H1 (cell line): ENCODE measurements around the gene KNDC1. TPM values are rescaled to one million over a fixed set of nuclear protein-coding genes. Genes with fewer than 3 reads are reported as not detected.

ENCODE experiments used
- CTCF ChIA-PET: fragments of 300-600 bp; sonication (Branson Sonifier 250); formaldehyde crosslinking; loops from one replicate; lab custom pipeline; 2021; ENCODE audit not compliant: partially characterized antibody; lab: Charles Lee
- POLR2A ChIA-PET: fragments of 300-600 bp; sonication (Branson Sonifier 250); formaldehyde crosslinking; loops from one replicate; lab custom pipeline; 2021; ENCODE audit warnings: inconsistent platforms; ENCODE audit not compliant: partially characterized antibody; lab: Charles Lee
- DNase-seq, 2 experiments: peaks; one replicate each; pipeline versions ENCODE4 v3.0.0 to v3.0.0-alpha.2; 2010 to 2022; ENCODE audit warnings: low spot score in 2 of 2, low read depth in 1 of 2, mixed read lengths in 1 of 2
- FAIRE-seq: peaks from 2 replicates; lab custom pipeline; 2011; peaks lifted over from hg19 to GRCh38; lab: Jason Lieb, UNC
- H2AFZ ChIP-seq: 2 replicates; pipeline ENCODE4 v1.8.1; 2012; ENCODE audit warnings: low read length, inconsistent platforms
- H2AK5ac ChIP-seq: 2 replicates; pipeline ENCODE4 v1.6.1; 2013; ENCODE audit warnings: low read depth, low read length
- H2BK120ac ChIP-seq: replicated peaks from 2 replicates; pipeline ENCODE3; 2013; ENCODE audit warnings: low read depth, low read length, inconsistent platforms
- H2BK12ac ChIP-seq: 2 replicates; pipeline ENCODE4 v1.6.1; 2013; ENCODE audit warnings: low read depth, low read length
- H2BK15ac ChIP-seq: 2 replicates; pipeline ENCODE4 v1.6.1; 2013; ENCODE audit warnings: low read length
- H2BK20ac ChIP-seq: 2 replicates; pipeline ENCODE4 v1.6.1; 2013; ENCODE audit warnings: low read length
- H2BK5ac ChIP-seq: 2 replicates; pipeline ENCODE4 v1.6.1; 2013; ENCODE audit warnings: low read depth, low read length
- H3K14ac ChIP-seq: 2 replicates; pipeline ENCODE4 v1.6.1; 2013; ENCODE audit warnings: inconsistent platforms; ENCODE audit not compliant: insufficient read length
- H3K18ac ChIP-seq: 2 replicates; pipeline ENCODE4 v1.6.1; 2013; ENCODE audit warnings: low read length; ENCODE audit errors: extremely low read depth
- H3K23ac ChIP-seq: 2 replicates; pipeline ENCODE4 v1.6.1; 2013; ENCODE audit warnings: inconsistent platforms; ENCODE audit not compliant: insufficient read length
- H3K23me2 ChIP-seq: 2 replicates; pipeline ENCODE4 v1.6.1; 2013; ENCODE audit warnings: low read depth, low read length
- H3K27ac ChIP-seq: 2 replicates; pipeline ENCODE4 v1.6.1; 2011; ENCODE audit warnings: low read depth, low read length, inconsistent platforms
- H3K27me3 ChIP-seq, 4 experiments: replicated peaks in 1 of 4; 1 replicate in 1 of 4; 2 replicates in 3 of 4; pipeline versions ENCODE4 v1.6.1 to v1.8.1; 2011 to 2013; ENCODE audit warnings: low read length in 3 of 4, mild to moderate bottlenecking in 3 of 4, inconsistent platforms in 2 of 4, mixed read lengths in 2 of 4, moderate library complexity in 1 of 4; ENCODE audit not compliant: control insufficient read depth in 3 of 4, insufficient read depth in 3 of 4; ENCODE audit errors: extremely low read depth in 1 of 4
- H3K36me3 ChIP-seq, 4 experiments: 2 replicates each; pipeline versions ENCODE4 v1.6.1 to v1.8.1; 2011 to 2013; ENCODE audit warnings: mild to moderate bottlenecking in 4 of 4, low read length in 3 of 4, moderate library complexity in 2 of 4, control low read depth in 1 of 4, inconsistent platforms in 1 of 4; ENCODE audit not compliant: insufficient read depth in 4 of 4, control insufficient read depth in 2 of 4
- H3K4ac ChIP-seq: replicated peaks from 2 replicates; pipeline ENCODE3; 2013; ENCODE audit warnings: low read length, low read depth, mixed read lengths, inconsistent platforms; ENCODE audit not compliant: insufficient read length
- H3K4me1 ChIP-seq, 4 experiments: replicated peaks in 1 of 4; 1 replicate in 1 of 4; 2 replicates in 3 of 4; pipeline versions ENCODE4 v1.6.1 to v1.8.1; 2011 to 2013; ENCODE audit warnings: low read length in 3 of 4, inconsistent platforms in 2 of 4, mixed read lengths in 1 of 4; ENCODE audit not compliant: insufficient read depth in 4 of 4, control insufficient read depth in 3 of 4
- H3K4me2 ChIP-seq, 2 experiments: 2 replicates each; pipeline versions ENCODE4 v1.6.1 to v1.8.1; 2011 to 2013; ENCODE audit warnings: low read depth in 2 of 2, low read length in 2 of 2, control low read depth in 1 of 2, inconsistent platforms in 1 of 2, mild to moderate bottlenecking in 1 of 2; ENCODE audit not compliant: insufficient read depth in 1 of 2
- H3K4me3 ChIP-seq, 4 experiments: fragments of 200-600, 300-600 bp in 1 of 4; sonication (generic), shearing (Covaris generic), sonication (Bioruptor Twin) in 1 of 4; 2 replicates each; pipeline versions ENCODE4 v1.5.1 to v1.8.1; 2011 to 2016; ENCODE audit warnings: low read length in 4 of 4, low read depth in 3 of 4, control low read depth in 2 of 4, inconsistent platforms in 2 of 4, mild to moderate bottlenecking in 2 of 4, mixed read lengths in 1 of 4, moderate library complexity in 1 of 4; ENCODE audit not compliant: insufficient read depth in 2 of 4; ENCODE audit errors: extremely low read depth in 1 of 4
- H3K56ac ChIP-seq: replicated peaks from 2 replicates; pipeline ENCODE3; 2013; ENCODE audit warnings: low read depth, mild to moderate bottlenecking, mixed read lengths, low read length, inconsistent platforms; ENCODE audit not compliant: insufficient read length
- H3K79me1 ChIP-seq: 2 replicates; pipeline ENCODE4 v1.6.1; 2013; ENCODE audit warnings: low read depth, low read length, control low read depth
- H3K79me2 ChIP-seq, 2 experiments: 2 replicates each; pipeline versions ENCODE4 v1.6.1 to v1.8.1; 2012 to 2013; ENCODE audit warnings: low read length in 2 of 2, mild to moderate bottlenecking in 2 of 2, inconsistent platforms in 1 of 2; ENCODE audit not compliant: insufficient read depth in 2 of 2, control insufficient read depth in 1 of 2
- H3K9ac ChIP-seq, 4 experiments: replicated peaks in 1 of 4; 1 replicate in 1 of 4; 2 replicates in 3 of 4; pipeline versions ENCODE4 v1.6.1 to v1.8.1; 2011 to 2013; ENCODE audit warnings: low read depth in 3 of 4, low read length in 3 of 4, control low read depth in 2 of 4, mild to moderate bottlenecking in 2 of 4, moderate library complexity in 2 of 4, inconsistent platforms in 1 of 4; ENCODE audit errors: extremely low read depth in 1 of 4
- H3K9me3 ChIP-seq, 2 experiments: 2 replicates each; pipeline versions ENCODE4 v1.6.1 to v1.8.1; 2012 to 2013; ENCODE audit warnings: mild to moderate bottlenecking in 2 of 2, moderate library complexity in 2 of 2, control low read depth in 1 of 2, inconsistent platforms in 1 of 2, low read depth in 1 of 2, low read length in 1 of 2, mixed read lengths in 1 of 2; ENCODE audit not compliant: insufficient read depth in 2 of 2
- H4K20me1 ChIP-seq, 2 experiments: replicated peaks in 1 of 2; 2 replicates each; pipeline versions ENCODE3 to v1.8.1; 2011 to 2013; ENCODE audit warnings: inconsistent platforms in 2 of 2, low read length in 2 of 2, mild to moderate bottlenecking in 1 of 2; ENCODE audit not compliant: insufficient read depth in 2 of 2, control insufficient read depth in 1 of 2
- H4K5ac ChIP-seq: 2 replicates; pipeline ENCODE4 v1.6.1; 2013; ENCODE audit warnings: low read length, low read depth, mixed read lengths, inconsistent platforms; ENCODE audit not compliant: insufficient read length
- H4K8ac ChIP-seq: 2 replicates; pipeline ENCODE4 v1.8.0; 2013; ENCODE audit warnings: mild to moderate bottlenecking, moderate library complexity, low read length, inconsistent platforms; ENCODE audit not compliant: insufficient read depth; ENCODE audit errors: extremely low read depth
- H4K91ac ChIP-seq: replicated peaks from 2 replicates; pipeline ENCODE3; 2013; ENCODE audit warnings: low read length, mixed read lengths, inconsistent platforms; ENCODE audit not compliant: insufficient read length
- CREB1 ChIP-seq: IDR thresholded peaks from 2 replicates; pipeline ENCODE4 v1.6.1; 2012; ENCODE audit warnings: inconsistent platforms
- EZH2 ChIP-seq: fragments of 200-600 bp; sonication (generic); IDR thresholded peaks from 2 replicates; pipeline ENCODE4 v1.7.1; 2012; ENCODE audit warnings: low read depth, mild to moderate bottlenecking, moderate library complexity, low read length, inconsistent platforms; ENCODE audit not compliant: severe bottlenecking
- FOSL1 ChIP-seq: IDR thresholded peaks from 2 replicates; pipeline ENCODE4 v1.6.1; 2011; ENCODE audit warnings: mild to moderate bottlenecking, low read depth, low read length, moderate library complexity; ENCODE audit not compliant: insufficient read depth
- KDM5A ChIP-seq: fragments of 200-600 bp; IDR thresholded peaks from 2 replicates; pipeline ENCODE4 v1.7.1; 2012; ENCODE audit warnings: mild to moderate bottlenecking, low read length, inconsistent platforms, mixed read lengths
- RAD21 ChIP-seq, 2 experiments: IDR thresholded peaks in 1 of 2; conservative IDR thresholded peaks in 1 of 2; 2 replicates each; pipeline ENCODE4 v1.6.1; 2011; ENCODE audit warnings: low read depth in 2 of 2, low read length in 2 of 2, improper control_type of control experiment in 1 of 2, inconsistent platforms in 1 of 2, mild to moderate bottlenecking in 1 of 2, moderate library complexity in 1 of 2
- RBBP5 ChIP-seq: IDR thresholded peaks from 2 replicates; pipeline ENCODE4 v1.7.1; 2012; ENCODE audit warnings: low read depth, mild to moderate bottlenecking, inconsistent platforms, low read length, moderate library complexity, borderline replicate concordance
- RFX5 ChIP-seq: IDR thresholded peaks from 2 replicates; pipeline ENCODE4 v1.6.1; 2011; ENCODE audit warnings: low read depth, low read length, improper control_type of control experiment, borderline replicate concordance
- SP2 ChIP-seq: IDR thresholded peaks from 2 replicates; pipeline ENCODE4 v1.6.1; 2012; ENCODE audit warnings: mild to moderate bottlenecking, low read length, inconsistent platforms
- YY1 ChIP-seq: IDR thresholded peaks from 2 replicates; pipeline ENCODE4 v1.6.1; 2011; ENCODE audit warnings: low read depth, mild to moderate bottlenecking, low read length
- WGBS, 2 experiments: shearing (Covaris generic) in 1 of 2; methylation state at CpG; one replicate each; pipeline versions ENCODE4 v1.1.6 to v1.1.7; 2013 to 2015; ENCODE audit warnings: low lambda C conversion rate in 2 of 2, mixed read lengths in 2 of 2, inconsistent platforms in 1 of 2, low coverage in 1 of 2, missing lambda C conversion rate in 1 of 2; ENCODE audit not compliant: insufficient replicate concordance in 2 of 2, insufficient coverage in 1 of 2, insufficient read length in 1 of 2; ENCODE audit errors: extremely low coverage in 1 of 2, missing lambda C conversion rate in 1 of 2; 5-methylcytosine and 5-hydroxymethylcytosine counted together
- polyA plus RNA-seq, 7 experiments: library from polyadenylated mRNA; depleted of rRNA in 3 of 7; stranded (reverse) in 5 of 7; unstranded in 2 of 7; fragments of >200 nt in 5 of 7; fragments of 200-250 nt in 2 of 7; gene quantifications; 1 replicate in 5 of 7; 2 replicates in 1 of 7; 4 replicates in 1 of 7; pipeline versions ENCODE4 v1.2.1 to v1.2.3, GENCODE V29; 2011 to 2013; ENCODE audit warnings: missing spikeins in 2 of 7, mixed read lengths in 2 of 7
- total RNA-seq: library from RNA; stranded (reverse); fragmentation: NEBNext Ultra II Directional; extraction: Animal tissue kit (Norgen Biotek cat#: 25700); gene quantifications from 2 replicates; pipeline ENCODE4 v1.2.1, GENCODE V29; 2021
- TF ChIP-seq, protein P1 (sequence below): IDR thresholded peaks from 2 replicates; pipeline ENCODE4 v1.6.1; 2011; ENCODE audit warnings: low read length, improper control_type of control experiment

Gene KNDC1
- total and polyA plus RNA-seq, 2 of the 8 experiments (the other 6 are each of a cell fraction or from before 2014, with no cell fraction given), result 7.5 to 16.7 TPM

GRCh38 chr10:133186416-133187090, 26.5 kb downstream of the KNDC1 start:
- no peak for FAIRE-seq
- Histone ChIP-seq H3K79me2 (no peaks in the 10 kb centered on the region), H4K5ac (no peak overlapping the region), H3K4me3 (no peak overlapping the region), H3K23ac (no peak overlapping the region), H3K27ac (no peak overlapping the region), H2AK5ac (no peak overlapping the region), H2BK12ac (no peak overlapping the region), H3K9ac (no peak overlapping the region), H2BK120ac (no peak overlapping the region), H3K79me1 (no peaks in the 10 kb centered on the region)
- POLR2A ChIA-PET, result interaction anchor here (0.7 to 2.2 kb wide), 4 partner anchors 11 to 54 kb away, joined by 3 to 6 read pairs (median 4); no protein-coding TSS in a partner anchor
- no peak for TF ChIP-seq SP2
- no peak for TF ChIP-seq CREB1
- TF ChIP-seq RFX5, result no peak
- no peak for TF ChIP-seq EZH2
- TF ChIP-seq YY1, result no peak
- no peak for TF ChIP-seq RAD21 (IDR thresholded peaks at IDR 0.05 in 1 of 2, conservative IDR thresholded peaks at IDR 0.05 in 1 of 2; ENCODE audit: low read depth in 2 of 2, low read length in 2 of 2)
- TF ChIP-seq RBBP5, result no peak
- no peak for TF ChIP-seq KDM5A
- TF ChIP-seq FOSL1, result no peak
- TF ChIP-seq, protein P1, sequence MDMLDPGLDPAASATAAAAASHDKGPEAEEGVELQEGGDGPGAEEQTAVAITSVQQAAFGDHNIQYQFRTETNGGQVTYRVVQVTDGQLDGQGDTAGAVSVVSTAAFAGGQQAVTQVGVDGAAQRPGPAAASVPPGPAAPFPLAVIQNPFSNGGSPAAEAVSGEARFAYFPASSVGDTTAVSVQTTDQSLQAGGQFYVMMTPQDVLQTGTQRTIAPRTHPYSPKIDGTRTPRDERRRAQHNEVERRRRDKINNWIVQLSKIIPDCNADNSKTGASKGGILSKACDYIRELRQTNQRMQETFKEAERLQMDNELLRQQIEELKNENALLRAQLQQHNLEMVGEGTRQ, result no peak
- TF ChIP-seq, all 59 proteins: peak for 0
- no peak overlapping the region for H2BK5ac ChIP-seq
- peaks cover 1 to 26% of the 10 kb centered on the region in 2 experiments; a peak in 2 of 4 replicates for H3K9me3 ChIP-seq
- no peak overlapping the region for H3K4ac ChIP-seq
- no peak overlapping the region for H2BK20ac ChIP-seq
- CTCF ChIA-PET, result interaction anchor here (0.9 to 2.2 kb wide), 5 partner anchors 10 to 43 kb away, joined by 3 to 13 read pairs (median 4); no protein-coding TSS in a partner anchor
- no peaks in the 10 kb centered on the region for H3K27me3 ChIP-seq
- no peak overlapping the region for H3K56ac ChIP-seq
- H3K36me3 ChIP-seq, result peaks cover 0 to 31% (median 10%) of the 10 kb centered on the region in 4 experiments; a peak in 4 of 8 replicates
- no peaks in the 10 kb centered on the region; a peak in 1 of 7 replicates for H3K4me1 ChIP-seq
- H2BK15ac ChIP-seq, result no peak overlapping the region
- H3K4me2 ChIP-seq, result no peak overlapping the region
- no peak overlapping the region for H4K91ac ChIP-seq
- H2AFZ ChIP-seq, result no peak overlapping the region
- H4K20me1 ChIP-seq, result peaks cover 0 to 8% of the 10 kb centered on the region in 2 experiments
- DNase-seq, result no peak
- no peak overlapping the region for H4K8ac ChIP-seq
- no peak overlapping the region for H3K18ac ChIP-seq
- H3K14ac ChIP-seq, result no peak overlapping the region
- 0 out of 2 replicates have a peak, but pooled peaks cover 2% of the 10 kb centered on the region for H3K23me2 ChIP-seq
- 93% methylated on average over 34 of the region's 34 CpGs; no CpG with 5 or more reads in 1 of the 2 experiments for WGBS, 2 experiments
